Measurements from ENCODE around the gene DNASE1L1. TPM values are rescaled to one million over a fixed set of nuclear protein-coding genes. Genes with fewer than 3 reads are reported as not detected.

DNASE1L1 gene
- total RNA-seq, 1 donor from 2014 or later = 15.3 TPM

- Mint-ChIP-seq H3K27ac (peak overlapping the region; percentile 99), H3K27me3 (no peaks in the 10 kb centered on the region), H3K9me3 (no peaks in the 10 kb centered on the region), H3K36me3 (ENCODE audit: low read depth) (peaks cover 44% of the 10 kb centered on the region), H3K4me1 (peaks cover 26% of the 10 kb centered on the region), H3K4me3 (peak overlapping the region; percentile 97)
- CTCF ChIA-PET = interaction anchor here (0.8 to 2.3 kb wide), 3 partner anchors 10 to 127 kb away, joined by 3 to 6 read pairs (median 4); partner anchors contain the start of gene DNASE1L1
- intact Hi-C loops (cut with micrococcal nuclease) = loop anchor here (5.0 kb wide), 4 partner anchors 38 to 133 kb away; partner anchors contain the start of genes GDI1, LAGE3 and SLC10A3
- ATAC-seq (ENCODE audit: low read depth) (no peak), DNase-seq (no peak)
- TF ChIP-seq, protein P1, sequence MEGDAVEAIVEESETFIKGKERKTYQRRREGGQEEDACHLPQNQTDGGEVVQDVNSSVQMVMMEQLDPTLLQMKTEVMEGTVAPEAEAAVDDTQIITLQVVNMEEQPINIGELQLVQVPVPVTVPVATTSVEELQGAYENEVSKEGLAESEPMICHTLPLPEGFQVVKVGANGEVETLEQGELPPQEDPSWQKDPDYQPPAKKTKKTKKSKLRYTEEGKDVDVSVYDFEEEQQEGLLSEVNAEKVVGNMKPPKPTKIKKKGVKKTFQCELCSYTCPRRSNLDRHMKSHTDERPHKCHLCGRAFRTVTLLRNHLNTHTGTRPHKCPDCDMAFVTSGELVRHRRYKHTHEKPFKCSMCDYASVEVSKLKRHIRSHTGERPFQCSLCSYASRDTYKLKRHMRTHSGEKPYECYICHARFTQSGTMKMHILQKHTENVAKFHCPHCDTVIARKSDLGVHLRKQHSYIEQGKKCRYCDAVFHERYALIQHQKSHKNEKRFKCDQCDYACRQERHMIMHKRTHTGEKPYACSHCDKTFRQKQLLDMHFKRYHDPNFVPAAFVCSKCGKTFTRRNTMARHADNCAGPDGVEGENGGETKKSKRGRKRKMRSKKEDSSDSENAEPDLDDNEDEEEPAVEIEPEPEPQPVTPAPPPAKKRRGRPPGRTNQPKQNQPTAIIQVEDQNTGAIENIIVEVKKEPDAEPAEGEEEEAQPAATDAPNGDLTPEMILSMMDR (IDR thresholded peaks at IDR 0.05) = no peak
- POLR2A ChIA-PET = interaction anchor here (1.2 to 6.2 kb wide), 13 partner anchors 10 to 142 kb away, joined by 3 to 125 read pairs (median 8); partner anchors contain the start of genes ATP6AP1, DNASE1L1, EMD and PLXNA3
These were observed 9.3 kb downstream of the DNASE1L1 start for GRCh38 chrX:154399527-154400368.

DNA sequence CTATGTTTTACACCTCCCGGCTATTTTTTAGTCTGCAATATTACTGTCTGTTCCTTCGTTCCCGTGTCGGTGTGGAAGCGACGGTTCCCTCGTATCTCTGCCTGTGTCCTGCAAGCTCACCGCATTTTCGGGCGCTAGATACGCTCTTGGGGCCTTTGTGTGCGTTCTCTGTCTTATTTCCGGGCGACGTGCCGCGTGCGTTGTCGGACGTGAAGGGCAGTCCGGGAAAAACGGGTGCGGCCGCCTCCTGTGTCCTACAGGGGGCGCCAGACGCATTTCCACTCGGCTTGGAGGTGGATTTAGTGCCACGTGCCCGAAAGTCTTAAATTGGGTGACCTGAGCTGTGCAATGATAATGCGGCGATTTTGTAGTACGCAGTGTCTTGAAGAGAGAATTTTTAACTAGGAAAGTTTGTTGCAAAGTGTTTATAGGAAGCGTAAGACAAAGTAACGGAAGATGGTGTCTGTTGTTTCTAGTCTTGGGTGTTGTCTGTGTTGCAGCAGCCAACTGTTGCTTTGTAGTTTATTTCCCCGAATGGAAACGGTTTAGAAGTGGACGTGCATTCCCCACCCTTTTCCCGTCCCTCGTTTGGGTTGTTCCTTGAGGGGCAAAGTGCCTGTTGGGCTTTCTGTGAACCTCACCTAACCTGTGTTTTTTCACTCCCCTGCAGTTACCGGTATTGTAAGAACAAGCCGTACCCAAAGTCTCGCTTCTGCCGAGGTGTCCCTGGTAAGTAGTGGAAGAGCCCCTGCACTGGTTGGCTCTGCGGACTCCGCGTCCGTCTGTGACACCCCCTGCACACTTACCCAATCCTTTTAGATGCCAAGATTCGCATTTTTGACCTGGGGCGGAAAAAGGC, 10.2 kb downstream of the DNASE1L1 start:
- ChIA-PET POLR2A (interaction anchor here (0.8 to 6.2 kb wide), 31 partner anchors 11 to 473 kb away, joined by 3 to 125 read pairs (median 6); partner anchors contain the start of genes ARHGAP4, ATP6AP1, DNASE1L1 and EMD), CTCF (interaction anchor here (0.8 to 2.3 kb wide), 5 partner anchors 10 to 128 kb away, joined by 3 to 6 read pairs (median 4); partner anchors contain the start of gene DNASE1L1)
- Mint-ChIP-seq H3K27ac (peak overlapping the region; percentile 99), H3K36me3 (ENCODE audit: low read depth) (peaks cover 44% of the 10 kb centered on the region), H3K4me3 (peak overlapping the region; percentile 97), H3K9me3 (no peaks in the 10 kb centered on the region), H3K4me1 (peaks cover 26% of the 10 kb centered on the region), H3K27me3 (no peaks in the 10 kb centered on the region)
- ATAC-seq (ENCODE audit: low read depth) = peak; percentile 33
- DNase-seq = peak; percentile 63
- intact Hi-C loops (cut with micrococcal nuclease) = loop anchor here (5.0 kb wide), 4 partner anchors 38 to 133 kb away; partner anchors contain the start of genes GDI1, LAGE3 and SLC10A3
- TF ChIP-seq, protein P1 (IDR thresholded peaks at IDR 0.05) = peak; percentile 39

GRCh38 chrX:154397888-154398667, 11.0 kb downstream of the DNASE1L1 start, which contains the start of gene RPL10:
TSS of gene RPL10 (plus strand) at chrX:154398377. CDS start at chrX:154398520, 143 bp downstream.
- Mint-ChIP-seq H3K9me3 (no peaks in the 10 kb centered on the region), H3K36me3 (ENCODE audit: low read depth) (peaks cover 39% of the 10 kb centered on the region), H3K4me3 (peak within 1 kb of the TSS; percentile 97), H3K27me3 (no peaks in the 10 kb centered on the region), H3K4me1 (peaks cover 26% of the 10 kb centered on the region), H3K27ac (peak within 1 kb of the TSS; percentile 99)
- TF ChIP-seq, protein P1 (IDR thresholded peaks at IDR 0.05) = no peak
- DNase-seq (peak; percentile 76), ATAC-seq (ENCODE audit: low read depth) (peak; percentile 75)
- ChIA-PET POLR2A (interaction anchor here (0.6 to 6.2 kb wide), 39 partner anchors 11 to 474 kb away, joined by 3 to 125 read pairs (median 5); partner anchors contain the start of genes ARHGAP4, ATP6AP1, DNASE1L1 and EMD), CTCF (interaction anchor here (1.3 to 1.4 kb wide), 2 partner anchors 11 to 31 kb away, joined by 4 read pairs; partner anchors contain the start of gene DNASE1L1)
- intact Hi-C loops (cut with micrococcal nuclease) = loop anchor here (5.0 kb wide), 4 partner anchors 39 to 134 kb away; partner anchors contain the start of genes GDI1, LAGE3 and SLC10A3

Data from activated B cell treated with CpG ODN at 0.5 μM for 24 hours (primary cell).